Left ventricle myocardium superior (tissue), 1 donor: Measurements from ENCODE around the gene COMMD4. TPM values are rescaled to one million over a fixed set of nuclear protein-coding genes. Genes with fewer than 3 reads are reported as not detected.

Source experiments
- ATAC-seq: fragments of 200-7000 bp; cut with Tn5 transposase; one replicate; pipeline ENCODE4 v1.9.1; 2020; ENCODE audit warnings: mild to moderate bottlenecking, moderate library complexity
- DNase-seq: peaks from one replicate; pipeline ENCODE4 v3.0.0-alpha.2; 2020
- intact Hi-C: fragments of 100-400 bp; cut with micrococcal nuclease; formaldehyde crosslinking; loops from one replicate; pipeline ENCODE4 v1.11.0; 2022
- total RNA-seq: library from RNA; stranded (reverse); fragmentation: NEBNext Ultra II Directional; extraction: Animal tissue kit (Norgen Biotek cat#: 25700); gene quantifications from one replicate; pipeline ENCODE4 v1.2.1, GENCODE V29; 2021
- donor health status: DM: no; HTN: yes; CAD: no; lungs with severe emphysema.

Gene COMMD4
- total RNA-seq, 1 donor from 2014 or later: 42.3 TPM

GRCh38 chr15:75352186-75353080 lies 16.6 kb downstream of the COMMD4 start:
- ATAC-seq (no peak), DNase-seq (no peak)
- intact Hi-C loops: no loop called here

DNA sequence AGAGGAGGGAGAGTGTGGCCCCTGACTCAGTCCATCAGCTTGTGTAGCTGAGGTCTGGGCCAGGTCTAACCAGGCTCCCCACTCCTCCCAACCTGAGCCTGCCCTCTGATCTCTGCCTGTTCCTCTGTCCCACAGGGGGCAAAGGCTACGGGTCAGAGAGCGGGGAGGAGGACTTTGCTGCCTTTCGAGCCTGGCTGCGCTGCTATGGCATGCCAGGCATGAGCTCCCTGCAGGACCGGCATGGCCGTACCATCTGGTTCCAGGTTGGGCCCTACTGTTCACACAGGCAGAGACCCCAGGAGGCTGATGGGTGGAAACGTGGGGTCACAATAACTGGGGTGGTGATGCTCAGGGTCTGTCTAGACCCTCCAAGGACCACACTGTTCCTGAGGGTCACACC lies 17.7 kb downstream of the COMMD4 start:
- no peak for DNase-seq
- ATAC-seq: no peak
- intact Hi-C loops: no loop called here

DNA sequence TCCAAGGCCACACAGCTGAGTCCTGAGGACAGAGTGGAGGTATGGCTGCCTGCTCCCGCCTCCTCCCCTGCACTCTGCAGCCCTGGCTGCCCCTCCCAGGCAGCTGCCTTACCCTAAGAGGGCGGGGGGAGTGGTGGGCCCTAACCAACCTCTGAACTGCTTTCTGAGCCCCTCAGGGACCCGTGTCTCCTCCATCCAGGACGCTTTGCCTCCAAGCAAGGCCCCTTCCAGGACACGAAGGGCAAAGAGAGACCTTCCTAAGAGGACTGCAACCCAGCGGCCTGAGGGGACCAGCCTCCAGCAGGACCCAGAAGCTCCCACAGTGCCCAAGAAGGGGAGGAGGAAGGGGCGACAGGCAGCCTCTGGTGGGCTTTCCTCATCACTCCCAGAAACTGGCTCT lies 18.6 kb downstream of the COMMD4 start:
- ATAC-seq: no peak

GRCh38 chr15:75355369-75355768 lies 19.5 kb downstream of the COMMD4 start:
- DNase-seq: no peak
- intact Hi-C loops: no loop called here
- no peak for ATAC-seq

More for the DNA sequence above, 18.6 kb downstream of the COMMD4 start:
- DNase-seq: no peak
- intact Hi-C loops: no loop called here

- DNase-seq (no peak), ATAC-seq (no peak)
- intact Hi-C loops: no loop called here
Measured at GRCh38 chr15:75356006-75356405, 20.1 kb downstream of the COMMD4 start.

DNA sequence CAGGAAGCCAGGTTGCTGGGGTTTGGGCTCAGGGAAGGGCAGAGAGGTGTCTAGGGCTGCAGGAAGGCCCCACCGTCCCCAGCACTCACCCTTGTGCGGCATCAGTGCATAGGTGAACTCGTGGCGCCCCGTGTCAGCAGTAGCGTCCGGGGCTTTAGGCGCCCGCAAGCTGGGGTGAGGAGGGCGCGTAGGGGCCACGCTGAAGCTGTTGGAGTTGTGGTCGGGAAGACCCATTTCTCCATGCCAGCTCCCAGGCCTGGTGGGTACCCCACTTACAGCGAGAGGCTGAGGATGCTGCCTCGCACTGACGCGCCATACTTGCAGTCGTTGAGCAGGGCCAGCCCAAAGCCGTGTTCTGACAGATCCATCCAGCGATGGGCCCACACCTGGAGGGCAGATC lies 20.7 kb downstream of the COMMD4 start:
- ATAC-seq (no peak), DNase-seq (no peak)
- intact Hi-C loops: no loop called here

DNA sequence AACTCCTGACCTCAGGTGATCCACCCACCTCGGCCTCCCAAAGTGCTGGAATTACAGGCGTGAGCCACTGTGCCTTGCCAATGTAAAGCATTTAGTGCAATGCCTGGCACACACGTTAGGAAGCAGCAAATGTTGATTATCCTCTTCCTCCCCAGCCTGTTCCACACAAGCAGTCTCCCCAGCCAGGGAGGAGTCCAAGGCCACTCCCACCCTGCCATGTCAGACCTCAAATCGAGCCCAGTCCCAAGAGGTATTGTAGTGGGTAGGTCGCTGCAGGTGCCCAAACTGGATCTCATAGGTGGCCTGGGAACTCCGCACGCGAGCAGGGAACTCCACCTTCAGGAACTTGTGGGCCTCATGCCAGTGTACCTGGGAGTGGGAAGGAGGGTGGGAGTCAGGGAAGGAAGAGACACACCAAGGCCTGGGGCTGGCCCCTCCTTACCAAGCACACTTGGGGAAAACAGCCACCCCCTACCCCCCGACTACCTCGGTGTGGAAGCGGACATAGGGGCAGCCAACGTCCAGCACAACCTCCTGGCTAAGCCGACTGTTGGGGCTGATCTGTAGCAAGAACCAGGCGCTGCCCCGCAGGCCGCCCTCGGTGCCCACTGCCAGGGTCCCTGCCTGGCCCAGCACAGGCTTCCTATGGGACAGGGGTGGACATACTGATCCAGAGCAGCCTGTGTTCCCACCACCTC lies 22.3 kb downstream of the COMMD4 start:
- intact Hi-C loops: no loop called here
- no peak for ATAC-seq
- DNase-seq: no peak

DNA sequence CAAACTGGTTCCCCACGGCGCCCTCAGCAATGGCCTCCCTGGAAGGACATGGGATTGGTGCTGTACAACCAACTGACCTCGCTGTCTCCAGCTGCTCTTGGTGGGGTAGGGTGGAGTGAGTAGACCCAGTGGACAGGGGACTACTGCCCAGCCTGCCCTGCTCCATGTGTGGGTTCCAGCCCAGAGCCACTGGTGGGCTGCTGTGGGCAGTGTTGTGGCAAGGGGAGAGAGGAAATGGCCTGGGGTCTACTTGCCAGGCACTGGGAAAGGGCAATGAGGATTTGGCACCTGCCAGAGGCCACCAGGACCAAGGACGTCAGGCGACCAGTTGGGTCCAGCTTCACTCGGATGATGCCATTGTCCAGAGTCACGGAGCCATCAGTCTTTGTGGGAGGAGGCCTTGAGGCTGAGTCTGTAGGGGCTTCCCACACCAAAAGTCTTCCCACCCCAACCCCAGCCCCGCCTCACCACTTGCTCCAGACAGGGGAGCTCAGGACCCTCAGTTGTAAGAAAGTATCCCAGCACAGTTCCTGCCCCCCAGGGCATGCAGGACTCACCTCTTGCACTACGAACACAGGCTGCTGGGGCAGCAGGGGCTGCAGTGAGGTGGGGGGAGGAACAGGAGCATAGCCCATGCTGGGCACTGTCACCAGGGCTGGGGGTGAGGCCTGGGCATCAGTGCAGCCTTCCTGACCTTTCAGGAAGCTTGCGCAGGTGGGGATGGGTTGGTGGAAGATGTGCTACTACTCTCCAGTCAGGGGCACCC lies 23.1 kb downstream of the COMMD4 start:
- ATAC-seq: no peak
- DNase-seq: no peak
- intact Hi-C loops: no loop called here

GRCh38 chr15:75359537-75360250 lies 23.8 kb downstream of the COMMD4 start:
- intact Hi-C loops: no loop called here
- DNase-seq (no peak), ATAC-seq (no peak)

- DNase-seq (no peak), ATAC-seq (no peak)
- intact Hi-C loops: no loop called here
Measured at GRCh38 chr15:75360391-75360790, 24.5 kb downstream of the COMMD4 start.

GRCh38 chr15:75360856-75361255 lies 25.0 kb downstream of the COMMD4 start:
- ATAC-seq: no peak
- no peak for DNase-seq
- intact Hi-C loops: no loop called here

- intact Hi-C loops: no loop called here
- no peak for DNase-seq
- ATAC-seq: no peak
Measured at GRCh38 chr15:75361361-75361988, 25.6 kb downstream of the COMMD4 start.

DNA sequence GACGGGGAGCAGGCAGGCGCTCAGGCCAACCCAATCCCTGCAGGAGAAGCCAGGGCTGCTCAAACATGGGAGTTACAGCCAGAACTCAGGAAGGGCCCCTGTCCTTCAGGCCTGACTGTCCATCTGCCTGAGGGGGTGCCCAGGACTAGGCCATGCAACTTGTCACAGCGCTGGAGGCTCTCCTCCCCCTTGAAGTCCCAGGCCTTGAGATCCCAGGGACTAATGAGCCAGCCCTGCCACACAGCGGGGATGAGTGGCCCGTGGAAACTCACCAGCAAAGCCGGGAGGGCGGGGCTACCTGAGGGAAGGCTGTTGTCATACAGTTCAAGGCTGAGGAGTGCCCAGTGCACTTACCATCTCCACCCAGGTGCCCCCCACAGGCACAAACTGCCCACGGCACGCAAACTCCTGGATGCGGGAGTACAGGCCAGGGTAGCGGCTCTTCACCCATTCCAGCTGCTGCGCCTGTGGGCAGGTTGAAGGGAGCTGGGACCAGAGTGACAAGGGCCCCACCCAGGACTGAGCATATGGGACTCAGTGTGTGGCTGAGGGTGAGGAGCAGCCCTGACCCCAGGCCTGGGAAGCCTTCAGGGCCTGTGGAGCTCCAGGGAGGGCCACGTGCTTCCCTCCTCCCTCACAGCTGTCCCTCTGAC lies 26.3 kb downstream of the COMMD4 start:
- no peak for ATAC-seq
- no peak for DNase-seq
- intact Hi-C loops: no loop called here

GRCh38 chr15:75362642-75363249 lies 26.9 kb downstream of the COMMD4 start:
- DNase-seq (no peak), ATAC-seq (no peak)
- intact Hi-C loops: no loop called here

DNA sequence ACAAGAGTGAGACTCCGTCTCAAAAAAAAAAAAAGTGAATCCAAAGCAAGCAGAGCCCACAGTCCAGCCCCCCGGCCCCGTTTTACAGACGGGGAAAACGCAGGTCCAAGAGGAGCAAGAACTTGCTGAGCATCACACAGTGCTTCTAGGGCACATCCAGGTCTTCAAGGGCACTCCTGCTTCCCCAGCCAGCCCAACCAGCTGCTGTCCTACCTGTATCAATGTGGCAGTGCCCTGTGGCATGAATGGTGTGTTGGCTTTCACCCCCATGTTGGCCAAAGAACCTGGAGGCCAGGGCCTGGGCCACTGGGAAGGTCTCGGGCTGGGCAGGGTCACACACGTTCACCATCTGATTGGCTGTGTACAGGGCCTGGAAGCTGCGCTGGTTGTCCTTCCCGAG lies 27.9 kb downstream of the COMMD4 start:
- DNase-seq: no peak
- intact Hi-C loops: no loop called here
- ATAC-seq: no peak

DNA sequence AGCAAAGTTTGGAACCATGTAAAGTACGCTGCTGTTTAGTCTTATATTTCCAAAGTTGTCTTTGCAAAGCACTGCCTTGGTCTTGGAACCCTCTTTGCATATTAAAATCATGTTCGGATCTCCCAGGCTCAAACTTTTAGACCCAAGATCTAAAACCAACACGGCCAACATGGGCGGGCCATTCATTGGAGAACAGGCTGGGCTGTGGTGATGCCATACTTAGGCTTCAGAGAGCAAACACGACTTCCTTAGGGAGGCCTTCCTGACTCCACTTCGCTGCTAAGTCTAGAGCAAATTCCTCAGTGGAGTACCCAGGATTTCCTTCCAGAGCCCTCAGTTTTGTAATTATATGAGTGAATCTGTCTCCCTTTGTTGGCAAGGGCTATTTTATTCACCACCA lies 29.0 kb downstream of the COMMD4 start:
- intact Hi-C loops: no loop called here

DNA sequence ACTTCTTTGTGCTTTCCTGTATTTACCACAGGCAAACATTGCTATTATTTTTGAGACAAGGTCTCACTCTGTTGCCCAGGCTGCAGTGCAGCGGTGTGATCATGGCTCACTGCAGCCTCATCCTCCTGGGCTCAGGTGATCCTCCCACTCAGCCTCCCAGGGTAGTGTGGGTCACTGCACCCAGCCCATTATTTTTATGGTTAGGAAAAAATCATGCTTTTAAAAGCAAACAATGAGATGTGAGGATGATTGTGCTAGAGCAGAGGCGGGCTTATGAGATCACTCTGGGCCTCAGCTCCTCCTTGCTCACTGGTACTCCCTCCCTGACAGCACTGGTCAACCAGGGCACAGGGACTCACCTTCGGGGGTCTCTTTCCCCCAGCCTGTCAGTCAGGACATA lies 30.3 kb downstream of the COMMD4 start:
- no peak for ATAC-seq
- intact Hi-C loops: no loop called here
- DNase-seq: no peak

More for the DNA sequence above, 29.0 kb downstream of the COMMD4 start:
- DNase-seq (no peak), ATAC-seq (no peak)

- DNase-seq (no peak), ATAC-seq (no peak)
- intact Hi-C loops: no loop called here
Measured at GRCh38 chr15:75367006-75367405, 31.1 kb downstream of the COMMD4 start.
